Astrocyte (in vitro differentiated cells and primary cell): ENCODE results near the gene ANTXR2.

Experiments
- EZH2 ChIP-seq: IDR thresholded peaks from 2 replicates; pipeline ENCODE4 v1.6.1; 2012; ENCODE audit warnings: mild to moderate bottlenecking, low read length, inconsistent platforms; ENCODE audit not compliant: insufficient read depth
- TF ChIP-seq, protein P1 (sequence below): IDR thresholded peaks from 2 replicates; pipeline ENCODE4 v1.5.1; 2011; ENCODE audit warnings: low read depth, mild to moderate bottlenecking, inconsistent platforms, low read length, moderate library complexity; ENCODE audit not compliant: insufficient read depth

DNA sequence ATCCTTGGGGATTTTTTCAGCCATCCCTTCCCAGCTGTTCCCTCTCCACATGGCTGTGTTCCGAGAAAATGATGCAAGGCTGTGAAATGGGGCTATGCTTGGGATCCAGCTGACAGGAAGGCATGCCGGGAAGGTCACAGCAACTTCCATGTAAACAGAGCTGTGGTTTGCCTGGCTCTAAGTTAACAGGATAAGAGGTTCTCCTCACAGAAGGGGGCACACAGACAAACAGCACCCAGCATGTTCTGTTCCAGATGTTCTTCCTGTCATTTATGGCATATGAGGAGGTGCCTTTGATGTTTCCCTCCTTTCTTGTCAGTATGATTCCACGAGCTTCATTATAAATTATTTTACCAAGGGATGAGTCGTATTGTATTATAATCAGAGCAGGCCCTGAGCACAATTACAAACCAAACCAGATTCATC lies 220.7 kb downstream of the ANTXR2 start:
- TF ChIP-seq, protein P1, sequence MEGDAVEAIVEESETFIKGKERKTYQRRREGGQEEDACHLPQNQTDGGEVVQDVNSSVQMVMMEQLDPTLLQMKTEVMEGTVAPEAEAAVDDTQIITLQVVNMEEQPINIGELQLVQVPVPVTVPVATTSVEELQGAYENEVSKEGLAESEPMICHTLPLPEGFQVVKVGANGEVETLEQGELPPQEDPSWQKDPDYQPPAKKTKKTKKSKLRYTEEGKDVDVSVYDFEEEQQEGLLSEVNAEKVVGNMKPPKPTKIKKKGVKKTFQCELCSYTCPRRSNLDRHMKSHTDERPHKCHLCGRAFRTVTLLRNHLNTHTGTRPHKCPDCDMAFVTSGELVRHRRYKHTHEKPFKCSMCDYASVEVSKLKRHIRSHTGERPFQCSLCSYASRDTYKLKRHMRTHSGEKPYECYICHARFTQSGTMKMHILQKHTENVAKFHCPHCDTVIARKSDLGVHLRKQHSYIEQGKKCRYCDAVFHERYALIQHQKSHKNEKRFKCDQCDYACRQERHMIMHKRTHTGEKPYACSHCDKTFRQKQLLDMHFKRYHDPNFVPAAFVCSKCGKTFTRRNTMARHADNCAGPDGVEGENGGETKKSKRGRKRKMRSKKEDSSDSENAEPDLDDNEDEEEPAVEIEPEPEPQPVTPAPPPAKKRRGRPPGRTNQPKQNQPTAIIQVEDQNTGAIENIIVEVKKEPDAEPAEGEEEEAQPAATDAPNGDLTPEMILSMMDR = no peak
- no peak for TF ChIP-seq EZH2
